Measurements from ENCODE around the gene NME7.

- TF ChIP-seq CTCF (IDR thresholded peaks at IDR 0.05 in 4 of 5, conservative IDR thresholded peaks at IDR 0.05 in 1 of 5) (no peak), POLR2A (IDR thresholded peaks at IDR 0.05) (no peak)
Measured at GRCh38 chr1:169105087-169105433, 262.5 kb downstream of the NME7 start.

All from gastrocnemius medialis (tissue), 4 donors.